NCI-H128 (cell line): ENCODE data around the gene FAM168B.

ENCODE experiments used
- DNase-seq: peaks from one replicate; lab custom pipeline; 2025; ENCODE audit not compliant: unreplicated experiment; lab: John Stamatoyannopoulos, UW

The FAM168B gene

GRCh38 chr2:131040661-131041401 lies 52.4 kb downstream of the FAM168B start:
- no peak for DNase-seq

DNA sequence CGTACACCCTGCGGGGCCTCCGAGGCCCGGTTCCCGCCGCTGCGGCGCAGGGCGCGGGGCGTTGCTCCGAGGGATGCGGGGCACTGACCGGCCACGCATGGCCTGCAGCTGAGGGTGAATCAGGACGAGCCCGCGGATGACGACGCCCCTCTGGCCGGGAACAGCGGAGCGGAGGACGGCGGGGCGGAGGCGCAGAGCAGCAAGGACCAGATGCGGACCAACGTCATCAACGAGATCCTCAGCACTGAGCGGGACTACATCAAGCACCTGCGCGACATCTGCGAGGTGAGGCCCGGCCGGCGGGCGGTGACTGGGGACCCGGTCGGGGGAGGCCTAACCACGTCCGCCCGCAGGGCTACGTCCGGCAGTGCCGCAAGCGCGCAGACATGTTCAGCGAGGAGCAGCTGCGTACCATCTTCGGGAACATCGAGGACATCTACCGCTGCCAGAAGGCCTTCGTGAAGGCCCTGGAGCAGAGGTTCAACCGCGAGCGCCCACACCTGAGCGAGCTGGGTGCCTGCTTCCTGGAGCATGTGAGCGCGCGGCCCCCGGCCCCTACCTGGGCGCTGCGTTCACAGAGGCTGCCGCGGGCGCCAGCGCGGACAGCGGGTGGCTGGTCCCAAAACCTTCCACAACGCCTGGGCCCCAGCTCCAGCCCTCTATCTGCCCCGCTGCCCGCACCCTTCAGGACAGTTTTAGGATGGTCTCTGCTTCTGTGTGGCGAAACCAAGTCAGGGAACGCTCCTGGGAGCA lies 53.2 kb downstream of the FAM168B start:
- DNase-seq = no peak

- DNase-seq = no peak
Measured at GRCh38 chr2:131039535-131039907, 53.7 kb downstream of the FAM168B start.

DNA sequence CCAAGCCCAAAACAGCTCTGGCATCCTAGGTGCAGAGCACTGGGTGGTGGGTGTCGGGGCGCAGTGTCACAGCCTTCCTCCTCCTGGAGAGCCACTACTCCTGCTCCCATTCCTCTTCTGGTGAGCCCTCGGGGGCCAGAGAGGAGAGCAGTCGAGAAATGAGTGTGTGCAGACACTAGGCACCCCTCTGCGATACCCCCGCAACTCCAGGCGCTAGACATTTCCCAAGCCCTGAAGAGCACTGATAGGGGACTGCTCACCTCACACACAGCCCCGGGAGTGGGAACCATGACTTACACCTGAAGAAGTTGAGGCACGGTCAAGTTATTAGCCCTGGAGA lies 54.2 kb downstream of the FAM168B start:
- DNase-seq = no peak

DNA sequence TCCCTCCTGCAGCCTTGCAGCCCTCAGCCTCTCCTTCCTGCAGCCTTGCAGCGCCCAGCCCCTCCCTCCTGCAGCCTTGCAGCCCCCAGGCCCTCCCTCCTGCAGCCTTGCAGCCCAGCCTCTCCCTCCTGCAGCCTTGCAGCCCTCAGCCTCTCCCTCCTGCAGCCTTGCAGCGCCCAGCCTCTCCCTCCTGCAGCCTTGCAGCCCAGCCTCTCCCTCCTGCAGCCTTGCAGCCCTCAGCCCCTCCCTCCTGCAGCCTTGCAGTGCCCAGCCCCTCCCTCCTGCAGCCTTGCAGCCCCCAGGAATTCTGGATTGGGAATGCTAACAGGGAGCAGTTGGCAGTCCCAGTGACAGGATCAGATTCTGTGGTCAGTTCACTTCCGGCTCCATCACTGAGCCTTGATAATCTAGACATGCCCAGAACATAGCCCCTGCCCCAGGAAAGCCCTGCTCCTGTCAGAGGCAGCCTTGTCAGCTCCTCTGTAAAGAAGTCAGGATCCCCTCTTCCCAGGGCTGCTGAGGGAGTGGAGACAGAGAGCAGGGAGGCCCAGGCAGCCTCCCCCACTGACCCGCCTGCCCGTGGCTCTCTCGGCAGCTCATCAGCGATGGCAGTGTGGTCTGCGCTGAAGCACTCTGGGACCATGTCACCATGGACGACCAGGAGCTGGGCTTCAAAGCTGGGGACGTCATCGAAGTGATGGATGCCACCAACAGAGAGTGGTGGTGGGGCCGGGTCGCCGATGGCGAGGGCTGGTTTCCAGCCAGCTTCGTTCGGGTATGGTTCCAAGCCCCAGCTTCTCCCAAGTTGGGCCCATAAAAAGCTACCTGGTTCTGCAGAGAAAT lies 54.8 kb downstream of the FAM168B start:
- DNase-seq = no peak

- no peak for DNase-seq
Measured at GRCh38 chr2:131037398-131038257, 55.6 kb downstream of the FAM168B start.

DNA sequence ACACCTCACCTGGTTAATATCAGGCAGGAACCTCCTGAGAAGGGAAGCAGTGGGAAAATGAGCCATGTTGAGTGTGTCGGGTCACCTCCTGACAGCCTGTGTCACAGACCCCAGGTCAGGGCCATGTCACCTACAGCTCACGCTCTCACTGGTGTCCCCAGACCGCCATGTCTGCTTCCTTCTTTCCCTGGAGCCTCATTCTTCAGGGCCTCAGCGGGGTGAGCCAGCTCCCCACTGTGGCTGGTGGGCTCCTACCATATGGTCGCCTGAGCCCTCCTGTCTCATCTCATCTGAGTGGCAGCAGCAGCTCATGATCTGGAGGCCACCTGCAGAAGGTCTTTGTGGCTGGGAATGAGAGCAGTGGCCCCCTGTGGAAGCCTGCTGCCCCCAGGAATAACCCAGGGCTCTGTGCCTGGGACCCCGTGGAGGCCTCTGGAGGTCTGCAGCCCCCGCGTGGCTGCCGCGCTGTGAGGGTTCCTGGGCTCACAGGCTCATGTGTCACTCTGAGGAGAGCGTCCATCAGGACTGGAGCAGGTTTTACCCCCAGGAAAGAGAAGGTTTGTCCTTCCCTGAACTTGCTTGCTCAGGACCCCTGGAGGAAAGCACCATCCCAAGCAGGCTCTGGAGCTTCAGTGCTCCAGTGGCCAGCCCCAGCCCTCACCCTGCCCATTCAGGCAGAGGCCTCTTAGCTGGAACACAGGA lies 56.4 kb downstream of the FAM168B start:
- no peak for DNase-seq

DNA sequence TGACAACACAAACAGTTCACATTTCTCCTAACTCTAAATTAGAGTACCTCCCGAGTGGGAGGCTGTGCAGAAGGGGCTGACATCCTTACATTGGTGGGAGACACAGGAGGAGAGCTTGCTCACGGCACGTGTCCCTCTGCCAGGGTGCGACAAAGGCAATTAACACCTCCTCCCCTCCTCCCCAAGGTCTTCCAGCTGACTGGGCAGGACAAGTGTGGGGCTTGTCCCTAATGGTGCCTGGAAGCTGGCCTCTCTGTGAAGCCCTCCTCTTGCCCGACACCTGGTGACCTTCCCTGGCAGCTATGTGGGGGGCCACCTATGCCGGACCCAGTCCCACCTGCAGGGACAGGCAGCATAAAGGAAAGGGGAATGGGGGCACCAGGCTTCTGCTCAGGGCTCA lies 57.0 kb downstream of the FAM168B start:
- no peak for DNase-seq

DNA sequence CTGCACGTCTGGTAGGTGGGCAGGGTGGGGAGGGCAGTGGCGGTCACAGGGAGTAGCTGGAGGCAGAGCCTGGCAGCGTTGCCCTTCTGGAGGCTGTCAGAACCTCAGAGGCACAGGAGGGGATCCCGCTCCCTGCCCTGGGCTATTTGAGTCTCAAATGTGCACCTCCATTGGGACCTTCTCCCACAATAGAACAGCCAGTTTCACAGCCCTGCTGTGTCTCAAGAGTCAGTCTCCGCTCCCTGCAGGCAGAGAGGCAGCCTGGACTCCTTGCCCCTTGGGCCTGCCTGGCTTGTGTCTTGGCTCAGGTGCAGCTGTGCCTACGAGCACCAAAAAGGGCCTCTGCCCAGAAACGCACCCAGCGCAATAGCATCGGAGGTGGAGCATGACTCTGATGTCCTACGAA lies 57.4 kb downstream of the FAM168B start:
- DNase-seq = no peak

- no peak for DNase-seq
Measured at GRCh38 chr2:131035112-131035825, 58.0 kb downstream of the FAM168B start.

- no peak for DNase-seq
Measured at GRCh38 chr2:131034122-131035051, 58.9 kb downstream of the FAM168B start.

- DNase-seq = no peak
Measured at GRCh38 chr2:131033786-131034121, 59.5 kb downstream of the FAM168B start.

DNA sequence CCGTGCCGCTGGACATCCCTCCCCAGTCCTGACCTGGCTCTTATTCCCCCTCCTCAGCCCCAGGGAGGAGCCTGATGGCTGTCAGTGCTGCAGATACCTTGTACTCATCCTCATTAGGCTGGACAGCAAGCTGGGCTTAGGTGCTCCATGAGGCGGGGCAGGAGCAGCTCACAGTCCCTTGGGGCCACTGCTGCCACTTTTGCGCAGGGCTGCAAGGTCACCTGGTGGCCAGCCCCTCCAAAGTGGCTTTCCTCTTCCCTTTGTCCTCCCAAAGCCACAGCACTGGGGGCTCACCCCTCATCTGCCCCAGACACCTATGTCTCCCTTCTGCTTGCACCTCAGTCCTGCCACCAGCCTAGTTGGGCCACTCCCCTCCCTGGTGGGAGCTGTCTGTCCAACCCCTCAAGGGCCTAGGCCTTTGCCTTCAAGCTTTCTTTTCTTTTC lies 60.8 kb downstream of the FAM168B start:
- no peak for DNase-seq

- no peak for DNase-seq
Measured at GRCh38 chr2:131031875-131032274, 61.4 kb downstream of the FAM168B start.

DNA sequence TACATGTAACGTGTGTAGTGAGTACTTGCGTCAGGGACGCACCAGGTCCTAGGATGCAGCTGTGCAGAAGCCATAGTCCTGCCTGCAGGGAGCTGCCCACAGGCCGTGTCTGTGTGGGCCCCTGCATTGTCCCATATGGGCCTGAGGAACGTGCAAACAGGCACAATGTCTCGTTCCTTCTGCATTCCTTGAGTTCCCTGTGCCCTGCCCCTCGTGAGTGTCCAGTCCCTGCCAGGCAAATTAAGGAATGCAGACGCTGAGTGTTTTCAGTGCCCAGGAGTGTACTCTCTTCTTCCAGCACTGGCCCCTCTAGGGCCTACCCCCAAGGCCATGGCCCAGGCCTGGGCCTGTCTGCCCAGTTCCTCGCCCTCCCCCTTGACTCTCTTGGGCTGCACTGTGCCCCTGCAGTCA lies 61.8 kb downstream of the FAM168B start:
- no peak for DNase-seq

GRCh38 chr2:131030478-131030971 lies 62.7 kb downstream of the FAM168B start:
- DNase-seq = no peak

DNA sequence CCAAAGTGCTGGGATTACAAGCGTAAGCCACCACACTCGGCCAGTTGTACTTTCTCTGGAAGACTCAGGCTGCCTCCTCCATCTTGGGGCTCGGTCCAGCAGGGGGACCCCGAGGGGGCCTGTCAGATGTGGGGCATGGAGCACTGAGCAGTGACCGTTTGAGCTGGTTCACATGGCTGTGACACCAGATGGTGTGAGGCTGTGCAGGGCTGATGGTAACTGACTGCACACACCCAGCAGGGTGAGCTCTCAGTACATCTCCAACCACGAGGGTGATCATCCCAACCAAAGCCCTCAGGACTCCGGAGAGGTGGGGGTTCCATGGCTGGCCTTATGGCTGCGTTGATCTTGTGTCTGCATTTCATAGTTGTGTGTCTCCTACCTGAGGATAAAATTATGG lies 63.4 kb downstream of the FAM168B start:
- no peak for DNase-seq
